Measurements from ENCODE around the gene CHRNA7.

CHRNA7 gene

DNA sequence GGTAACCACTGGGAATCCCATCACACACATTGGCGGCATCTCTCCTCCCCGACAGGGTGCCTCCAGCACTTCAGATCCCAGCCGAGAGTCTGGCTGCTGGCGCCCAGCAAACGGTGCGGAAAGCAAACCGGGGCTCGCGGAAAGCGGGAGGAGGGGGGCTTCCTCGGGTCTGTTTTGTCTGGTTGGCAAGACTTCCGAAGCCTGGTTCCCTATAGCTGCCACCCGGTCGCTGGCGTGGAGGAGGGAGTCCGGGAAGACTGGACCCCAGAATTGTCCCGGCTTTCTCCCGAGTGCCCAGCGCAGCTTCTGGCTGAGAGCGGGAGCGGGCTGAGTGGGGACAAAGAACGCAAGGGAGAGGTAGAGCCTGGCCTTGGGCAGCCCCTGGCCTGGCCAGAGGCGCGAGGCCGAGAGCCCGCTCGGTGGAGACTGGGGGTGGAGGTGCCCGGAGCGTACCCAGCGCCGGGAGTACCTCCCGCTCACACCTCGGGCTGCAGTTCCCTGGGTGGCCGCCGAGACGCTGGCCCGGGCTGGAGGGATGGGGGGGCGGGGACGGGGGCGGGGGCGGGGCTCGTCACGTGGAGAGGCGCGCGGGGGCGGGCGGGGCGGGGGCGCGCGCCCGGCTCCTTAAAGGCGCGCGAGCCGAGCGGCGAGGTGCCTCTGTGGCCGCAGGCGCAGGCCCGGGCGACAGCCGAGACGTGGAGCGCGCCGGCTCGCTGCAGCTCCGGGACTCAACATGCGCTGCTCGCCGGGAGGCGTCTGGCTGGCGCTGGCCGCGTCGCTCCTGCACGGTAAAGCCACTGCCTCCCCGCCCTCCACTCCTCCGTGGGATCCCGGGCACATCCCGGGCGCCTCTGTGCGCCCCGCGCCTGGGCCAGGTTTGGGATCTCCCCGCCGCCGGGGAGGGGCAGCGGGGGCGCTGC lies at the start of gene CHRNA7:
CHRNA7 (plus strand) TSS at position 654 of the 920 bp plus-strand sequence; CDS start at position 734, 80 bp downstream.
- DNase-seq, result peak; percentile 58

GRCh38 chr15:31985607-31986006 lies 44.7 kb upstream of the CHRNA7 start:
- DNase-seq, result no peak

GRCh38 chr15:31993062-31993461 lies 37.3 kb upstream of the CHRNA7 start:
- no peak for DNase-seq

- DNase-seq, result no peak
These were observed 32.6 kb upstream of the CHRNA7 start for GRCh38 chr15:31997711-31998110.

- no peak for DNase-seq
These were observed 26.8 kb upstream of the CHRNA7 start for GRCh38 chr15:32003558-32003957.

- DNase-seq, result peak; percentile 6
These were observed 26.1 kb upstream of the CHRNA7 start for GRCh38 chr15:32004249-32004648.

- DNase-seq, result no peak
These were observed 22.9 kb upstream of the CHRNA7 start for GRCh38 chr15:32007355-32007960.

DNA sequence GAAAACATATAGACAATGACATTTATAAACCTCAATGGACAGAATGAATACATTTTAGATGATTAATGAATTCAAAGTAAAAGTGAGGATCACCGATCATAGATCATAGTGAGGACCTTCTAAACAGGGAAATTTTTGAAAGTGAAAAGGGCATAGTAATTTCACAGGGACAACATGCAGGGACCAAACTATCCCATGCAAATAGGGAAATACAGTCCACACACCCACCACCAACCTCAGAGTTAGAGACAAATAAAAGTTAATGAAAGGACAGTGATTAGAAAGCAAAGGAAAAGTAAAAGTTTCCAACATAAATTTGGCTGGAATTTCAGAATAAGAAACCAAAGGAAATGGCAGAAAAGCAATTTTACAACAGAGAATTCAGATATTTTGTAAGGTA lies 15.4 kb upstream of the CHRNA7 start:
- DNase-seq, result no peak

DNA sequence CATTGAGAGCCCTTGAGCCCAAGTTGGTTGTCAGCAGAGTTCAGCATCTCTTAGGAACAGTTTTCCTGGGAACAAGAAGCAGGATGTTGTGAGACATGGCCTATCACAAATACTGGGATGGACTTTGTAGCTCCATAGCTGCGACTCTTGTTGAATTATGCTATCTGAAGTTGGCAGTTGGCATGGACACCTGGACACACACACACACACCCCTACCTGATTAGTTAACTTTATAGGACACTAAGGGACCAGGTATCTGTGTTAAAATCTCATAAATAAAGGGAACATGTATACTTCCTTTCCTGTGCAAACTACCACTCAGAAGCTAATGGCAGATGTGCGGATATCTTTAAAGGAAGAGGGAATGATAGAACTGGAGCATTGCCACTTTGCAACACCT lies 10.2 kb upstream of the CHRNA7 start:
- DNase-seq, result no peak

GRCh38 chr15:32028921-32029320 lies 1.4 kb upstream of the CHRNA7 start:
- DNase-seq, result no peak

DNA sequence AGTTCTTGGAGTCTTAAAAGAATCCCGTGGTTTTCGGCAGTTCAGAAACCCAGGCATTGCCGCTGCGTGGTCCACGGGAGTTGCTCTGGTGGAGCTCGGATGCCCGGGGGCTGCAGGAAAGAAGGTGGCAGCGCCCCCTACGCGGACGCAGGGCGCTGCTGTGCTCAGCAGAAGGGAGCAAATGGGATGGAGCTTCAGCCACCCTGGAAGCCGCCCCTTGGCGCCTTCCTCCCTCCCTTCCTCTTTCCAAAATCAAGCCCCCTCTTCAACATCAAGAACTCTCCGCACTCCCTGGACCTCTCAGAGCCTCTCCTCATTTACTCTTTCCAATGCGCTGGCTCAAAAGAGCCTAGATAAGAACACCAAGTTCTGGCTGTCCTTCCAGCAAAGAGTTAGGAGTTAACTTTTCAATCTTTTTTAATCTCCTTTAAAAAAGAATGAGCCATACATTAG lies 880 bp upstream of the CHRNA7 start:
- DNase-seq, result no peak

GRCh38 chr15:32030795-32031194 lies 480 bp downstream of the CHRNA7 start:
- no peak for DNase-seq

- DNase-seq, result no peak
These were observed 3.0 kb downstream of the CHRNA7 start for GRCh38 chr15:32033186-32033890.

DNA sequence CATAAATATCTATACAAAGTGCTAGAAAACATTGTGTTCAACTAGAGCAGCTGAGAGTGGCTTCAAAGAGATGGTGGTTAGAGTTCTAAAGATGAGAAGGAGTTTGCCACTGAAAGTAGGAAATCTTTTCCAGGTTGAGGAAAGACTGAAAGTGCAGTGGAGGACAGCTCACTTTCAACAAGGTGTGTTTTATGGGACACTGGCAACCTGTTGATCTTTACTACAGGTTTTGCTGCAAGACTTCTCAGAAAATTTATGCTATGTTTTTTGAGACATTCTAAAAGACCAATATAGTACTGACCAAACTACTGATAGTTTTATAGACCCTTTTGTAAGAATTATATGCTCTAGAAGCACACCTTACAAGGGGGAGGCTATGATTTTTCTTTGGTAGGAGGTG lies 3.8 kb downstream of the CHRNA7 start:
- DNase-seq, result no peak

GRCh38 chr15:32035285-32035684 lies 5.0 kb downstream of the CHRNA7 start:
- no peak for DNase-seq

DNA sequence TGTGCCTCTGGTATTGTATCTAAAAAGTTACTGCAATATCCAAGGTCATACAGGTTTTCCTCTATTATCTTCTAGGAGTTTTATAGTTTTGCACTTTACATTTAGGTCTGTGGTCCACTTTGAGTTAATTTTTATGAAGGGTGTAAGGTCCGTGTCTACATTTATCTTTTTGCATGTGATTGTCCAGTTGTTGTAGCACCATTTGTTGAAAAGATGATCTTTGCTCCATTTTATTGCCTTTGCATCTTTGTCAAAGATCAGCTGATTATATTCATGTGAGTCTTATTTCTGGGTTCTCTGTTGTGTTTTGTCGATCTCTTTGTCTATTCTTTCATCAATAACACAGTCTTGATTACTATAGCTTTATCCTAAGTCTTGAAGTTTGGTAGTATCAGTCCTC lies 6.7 kb downstream of the CHRNA7 start:
- no peak for DNase-seq

DNA sequence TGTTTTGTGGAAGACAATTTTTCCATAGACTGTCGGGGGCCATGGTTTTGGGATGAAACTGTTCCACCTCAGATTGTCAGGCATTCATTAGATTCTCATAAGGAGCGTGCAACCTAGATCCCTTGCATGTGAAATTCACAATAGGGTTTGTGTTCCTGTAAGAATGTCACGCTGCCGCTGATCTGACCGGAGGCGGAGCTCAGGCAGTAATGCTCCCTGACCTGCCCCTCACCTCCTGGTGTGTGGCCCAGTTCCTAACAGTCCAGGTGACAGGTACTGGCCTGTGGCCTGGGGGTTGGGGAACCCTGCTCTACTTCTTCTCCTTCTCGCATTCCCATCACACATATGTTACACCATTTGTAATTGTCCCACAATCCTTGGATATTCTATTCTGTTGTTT lies 11.0 kb downstream of the CHRNA7 start:
- no peak for DNase-seq

DNA sequence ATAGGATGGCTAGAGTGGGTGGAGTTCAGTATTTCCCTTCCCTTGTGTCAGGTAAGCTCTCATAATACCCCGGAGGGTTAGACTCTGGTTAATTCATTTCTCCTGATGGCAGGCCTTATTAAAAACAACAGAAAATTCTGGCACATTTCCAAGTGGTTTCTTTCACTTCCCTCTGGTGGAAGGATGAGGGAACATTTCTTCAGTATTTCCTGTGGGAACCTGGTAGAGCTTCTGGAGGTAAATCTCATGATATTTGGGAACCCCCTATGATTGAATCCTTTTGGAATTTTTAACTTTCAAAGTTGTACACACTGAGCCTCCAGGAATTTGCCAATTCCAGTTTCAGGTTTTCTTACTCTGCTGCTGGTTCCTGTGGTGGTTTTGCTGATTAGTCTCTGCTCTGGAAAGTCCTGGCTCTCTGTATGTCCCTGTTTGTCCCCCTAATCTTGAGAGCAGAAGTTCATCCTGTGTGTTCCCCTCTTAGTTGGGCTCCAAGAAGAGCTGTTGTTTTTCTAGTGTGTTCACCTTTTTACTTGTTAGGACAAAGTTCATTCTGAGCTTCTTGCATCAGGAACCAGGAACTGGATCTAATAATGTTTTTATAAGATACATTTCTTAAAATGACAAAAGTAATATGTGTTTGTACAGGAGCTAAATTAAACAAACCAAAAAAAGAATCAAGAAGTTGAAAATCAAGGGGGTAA lies 12.1 kb downstream of the CHRNA7 start:
- DNase-seq, result no peak

DNA sequence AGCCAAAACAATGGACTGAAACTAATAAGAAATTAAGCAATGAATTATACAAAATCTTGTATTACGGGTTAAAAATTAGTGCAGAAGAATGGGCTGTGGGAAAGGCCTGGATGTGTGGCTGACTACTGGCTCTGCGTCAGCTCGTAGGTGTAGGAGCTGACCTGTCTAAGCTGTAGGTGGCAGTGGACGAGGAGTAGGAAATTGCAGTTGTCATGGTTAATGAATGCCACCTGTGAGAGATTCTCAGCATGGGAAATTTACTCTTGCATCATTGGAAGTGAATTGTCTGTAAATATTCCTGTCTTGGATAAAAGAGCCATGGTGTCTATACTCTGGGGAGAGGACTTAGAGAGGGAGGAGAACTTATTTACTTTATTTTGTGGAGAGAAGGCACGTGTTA lies 23.4 kb downstream of the CHRNA7 start:
- no peak for DNase-seq

- DNase-seq, result no peak
These were observed 27.6 kb downstream of the CHRNA7 start for GRCh38 chr15:32057876-32058425.

- no peak for DNase-seq
These were observed 30.4 kb downstream of the CHRNA7 start for GRCh38 chr15:32060706-32061105.

GRCh38 chr15:32067115-32067514 lies 36.8 kb downstream of the CHRNA7 start:
- DNase-seq, result no peak
